Peyer's patch (tissue), 4 donors: Measurements from ENCODE around the gene STK40.

Source experiments
- POLR2A ChIP-seq, 2 donors: fragments of 450-650 bp; IDR thresholded peaks; one replicate each; pipeline ENCODE4 v1.5.1; 2017; ENCODE audit warnings: antibody characterized with exemption in 2 of 2, mild to moderate bottlenecking in 2 of 2, moderate library complexity in 2 of 2
- TF ChIP-seq, protein P1 (sequence below), 6 experiments: fragments of 450-650 bp in 4 of 6; fragments of 200-600 bp in 2 of 6; sonication (generic) in 1 of 6; IDR thresholded peaks; one replicate each; pipeline ENCODE4 v1.5.1; 2017 to 2019; ENCODE audit warnings: antibody characterized with exemption in 6 of 6, mild to moderate bottlenecking in 3 of 6, moderate library complexity in 1 of 6

DNA sequence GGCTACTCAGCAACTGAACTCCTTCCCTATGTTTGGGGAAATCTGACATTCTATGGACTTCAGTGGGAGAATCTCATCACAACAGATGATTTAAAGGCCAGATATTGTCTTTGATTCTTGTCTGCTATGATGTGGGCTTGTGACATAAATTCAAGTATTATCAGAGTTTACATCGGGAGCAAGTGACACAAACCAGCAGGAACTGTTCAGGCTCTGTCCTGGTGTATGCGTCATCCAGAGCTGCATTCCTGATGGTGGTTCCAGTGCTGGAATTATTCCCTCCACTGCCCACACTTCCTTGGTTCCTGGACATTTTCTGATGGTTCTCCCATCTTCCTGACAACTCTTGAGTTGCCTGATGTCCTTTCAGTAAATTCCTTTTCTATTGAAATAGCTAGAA lies 22.8 kb upstream of the STK40 start:
- TF ChIP-seq, protein P1, sequence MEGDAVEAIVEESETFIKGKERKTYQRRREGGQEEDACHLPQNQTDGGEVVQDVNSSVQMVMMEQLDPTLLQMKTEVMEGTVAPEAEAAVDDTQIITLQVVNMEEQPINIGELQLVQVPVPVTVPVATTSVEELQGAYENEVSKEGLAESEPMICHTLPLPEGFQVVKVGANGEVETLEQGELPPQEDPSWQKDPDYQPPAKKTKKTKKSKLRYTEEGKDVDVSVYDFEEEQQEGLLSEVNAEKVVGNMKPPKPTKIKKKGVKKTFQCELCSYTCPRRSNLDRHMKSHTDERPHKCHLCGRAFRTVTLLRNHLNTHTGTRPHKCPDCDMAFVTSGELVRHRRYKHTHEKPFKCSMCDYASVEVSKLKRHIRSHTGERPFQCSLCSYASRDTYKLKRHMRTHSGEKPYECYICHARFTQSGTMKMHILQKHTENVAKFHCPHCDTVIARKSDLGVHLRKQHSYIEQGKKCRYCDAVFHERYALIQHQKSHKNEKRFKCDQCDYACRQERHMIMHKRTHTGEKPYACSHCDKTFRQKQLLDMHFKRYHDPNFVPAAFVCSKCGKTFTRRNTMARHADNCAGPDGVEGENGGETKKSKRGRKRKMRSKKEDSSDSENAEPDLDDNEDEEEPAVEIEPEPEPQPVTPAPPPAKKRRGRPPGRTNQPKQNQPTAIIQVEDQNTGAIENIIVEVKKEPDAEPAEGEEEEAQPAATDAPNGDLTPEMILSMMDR (IDR thresholded peaks at IDR 0.05), result no peak
- TF ChIP-seq POLR2A (IDR thresholded peaks at IDR 0.05), result no peak
